ENCODE data around the gene EIF3D.

EIF3D gene

GRCh38 chr22:36481393-36482168 lies 47.4 kb downstream of the EIF3D start, which contains the start of gene TXN2:
TSS of gene TXN2 (minus strand) at chr22:36481640. CDS start at chr22:36480837, 803 bp downstream.
- H3K27me3 ChIP-seq (replicated peaks; ENCODE audit: insufficient read depth, low read length) = no peaks in the 10 kb centered on the region
- peak within 1 kb of the TSS; percentile 86 for H3K9ac ChIP-seq (ENCODE audit: low read length)
- H3K4me1 ChIP-seq (ENCODE audit: low read length) = peaks cover 8% of the 10 kb centered on the region; the same call in 1 of the 2 replicates
- no peaks in the 10 kb centered on the region for H4K20me1 ChIP-seq (ENCODE audit: insufficient read depth, low read length)
- H2AFZ ChIP-seq (ENCODE audit: low read length) = peak within 1 kb of the TSS; percentile 56
- no peaks in the 10 kb centered on the region for H3K9me3 ChIP-seq (replicated peaks; ENCODE audit: insufficient read depth, low read length)
- H3K4me3 ChIP-seq (ENCODE audit: low read length) = peak within 1 kb of the TSS; percentile 87
- TF ChIP-seq EZH2 (optimal IDR thresholded peaks at IDR 0.05; ENCODE audit: low read depth, low read length) = no peak
- no peak for TF ChIP-seq CTCF (IDR thresholded peaks at IDR 0.05; ENCODE audit: low read length)
- TF ChIP-seq EZH2phosphoT487 (IDR thresholded peaks at IDR 0.05; ENCODE audit: low read length) = no peak
- H3K4me2 ChIP-seq (ENCODE audit: low read depth, low read length) = peak within 1 kb of the TSS; percentile 76
- no peaks in the 10 kb centered on the region for H3K9me2 ChIP-seq (replicated peaks; ENCODE audit: insufficient read depth, low read length)
- H3F3A ChIP-seq (ENCODE audit: insufficient read depth, low read length) = 0 out of 2 replicates have a peak, but pooled peaks cover 6% of the 10 kb centered on the region
- H3K79me2 ChIP-seq (ENCODE audit: low read length) = peaks cover 33% of the 10 kb centered on the region
- DNase-seq = peak; percentile 96
- H3K36me3 ChIP-seq (replicated peaks; ENCODE audit: insufficient read depth, low read length) = no peaks in the 10 kb centered on the region
- peak within 1 kb of the TSS; percentile 91 for H3K27ac ChIP-seq (ENCODE audit: low read length)

GRCh38 chr22:36480941-36481392 lies 48.0 kb downstream of the EIF3D start:
- H3K36me3 ChIP-seq (replicated peaks; ENCODE audit: insufficient read depth, low read length) = 0 out of 2 replicates have a peak, but pooled peaks cover under 1% of the 10 kb centered on the region
- peak overlapping the region; percentile 56 for H2AFZ ChIP-seq (ENCODE audit: low read length)
- no peaks in the 10 kb centered on the region for H4K20me1 ChIP-seq (ENCODE audit: insufficient read depth, low read length)
- 0 out of 2 replicates have a peak, but pooled peaks cover 6% of the 10 kb centered on the region for H3F3A ChIP-seq (ENCODE audit: insufficient read depth, low read length)
- H3K27me3 ChIP-seq (replicated peaks; ENCODE audit: insufficient read depth, low read length) = no peaks in the 10 kb centered on the region
- H3K27ac ChIP-seq (ENCODE audit: low read length) = peak overlapping the region; percentile 91
- H3K4me2 ChIP-seq (ENCODE audit: low read depth, low read length) = peak overlapping the region; percentile 76
- TF ChIP-seq CTCF (IDR thresholded peaks at IDR 0.05; ENCODE audit: low read length) (no peak), EZH2phosphoT487 (IDR thresholded peaks at IDR 0.05; ENCODE audit: low read length) (no peak), EZH2 (optimal IDR thresholded peaks at IDR 0.05; ENCODE audit: low read depth, low read length) (no peak)
- H3K79me2 ChIP-seq (ENCODE audit: low read length) = peaks cover 33% of the 10 kb centered on the region
- H3K4me3 ChIP-seq (ENCODE audit: low read length) = peak overlapping the region; percentile 87
- no peaks in the 10 kb centered on the region for H3K9me3 ChIP-seq (replicated peaks; ENCODE audit: insufficient read depth, low read length)
- peaks cover 8% of the 10 kb centered on the region; the same call in 1 of the 2 replicates for H3K4me1 ChIP-seq (ENCODE audit: low read length)
- no peaks in the 10 kb centered on the region for H3K9me2 ChIP-seq (replicated peaks; ENCODE audit: insufficient read depth, low read length)
- peak overlapping the region; percentile 86 for H3K9ac ChIP-seq (ENCODE audit: low read length)
- DNase-seq = no peak

GRCh38 chr22:36478966-36479365 lies 50.0 kb downstream of the EIF3D start:
- 0 out of 2 replicates have a peak, but pooled peaks cover 2% of the 10 kb centered on the region for H3K36me3 ChIP-seq (replicated peaks; ENCODE audit: insufficient read depth, low read length)
- no peaks in the 10 kb centered on the region for H3K9me3 ChIP-seq (replicated peaks; ENCODE audit: insufficient read depth, low read length)
- H3F3A ChIP-seq (ENCODE audit: insufficient read depth, low read length) = 0 out of 2 replicates have a peak, but pooled peaks cover 3% of the 10 kb centered on the region
- no peak for DNase-seq
- peaks cover 8% of the 10 kb centered on the region; the same call in 1 of the 2 replicates for H3K4me1 ChIP-seq (ENCODE audit: low read length)
- H3K4me2 ChIP-seq (ENCODE audit: low read depth, low read length) = no peak overlapping the region
- no peak overlapping the region for H3K27ac ChIP-seq (ENCODE audit: low read length)
- no peak for TF ChIP-seq EZH2 (optimal IDR thresholded peaks at IDR 0.05; ENCODE audit: low read depth, low read length)
- no peaks in the 10 kb centered on the region for H4K20me1 ChIP-seq (ENCODE audit: insufficient read depth, low read length)
- no peaks in the 10 kb centered on the region for H3K27me3 ChIP-seq (replicated peaks; ENCODE audit: insufficient read depth, low read length)
- H3K79me2 ChIP-seq (ENCODE audit: low read length) = peaks cover 37% of the 10 kb centered on the region
- no peak overlapping the region for H3K4me3 ChIP-seq (ENCODE audit: low read length)
- H3K9ac ChIP-seq (ENCODE audit: low read length) = no peak overlapping the region
- no peaks in the 10 kb centered on the region for H3K9me2 ChIP-seq (replicated peaks; ENCODE audit: insufficient read depth, low read length)
- no peak overlapping the region for H2AFZ ChIP-seq (ENCODE audit: low read length)
